Measurements from ENCODE around the gene MYO15B.

MYO15B gene

DNA sequence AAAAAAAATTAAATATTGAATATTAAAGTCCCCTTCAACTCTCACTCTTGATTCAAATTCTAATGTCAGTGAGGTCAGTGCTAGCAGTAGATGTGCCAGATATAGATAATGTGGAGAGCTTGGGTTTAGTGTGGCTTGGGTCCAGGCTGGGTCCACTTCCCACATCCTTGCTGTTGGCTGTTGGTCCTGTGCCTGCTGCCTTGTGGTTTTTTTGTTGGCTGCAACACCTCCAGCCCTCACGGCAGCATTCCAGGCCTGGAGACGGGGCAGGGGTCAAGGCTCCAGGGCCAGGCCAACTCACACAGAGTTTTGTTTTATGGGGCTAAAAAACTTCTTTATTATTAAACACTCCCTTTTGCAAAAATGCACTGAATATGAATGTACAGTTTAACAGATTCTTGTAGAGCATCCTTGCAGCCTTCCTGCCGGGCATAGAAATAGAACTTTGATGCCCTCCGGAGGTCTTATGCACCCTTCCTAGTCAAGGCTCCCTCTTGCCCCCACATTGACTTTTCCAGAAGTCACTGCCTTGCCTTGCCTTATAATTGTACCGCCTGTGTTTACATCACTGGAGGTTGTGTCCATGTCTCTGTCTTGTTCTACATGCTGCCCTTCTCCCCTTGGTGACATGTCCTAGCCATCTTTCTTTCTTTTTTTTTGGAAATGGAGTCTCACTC is 25.5 kb upstream of the MYO15B start:
- H3K4me3 ChIP-seq (ENCODE audit: low read depth, low read length), result no peak overlapping the region
- TF ChIP-seq CTCF (IDR thresholded peaks at IDR 0.05; ENCODE audit: low read depth, low read length), result no peak

GRCh38 chr17:75563063-75563758 is 24.4 kb upstream of the MYO15B start:
- TF ChIP-seq CTCF (IDR thresholded peaks at IDR 0.05; ENCODE audit: low read depth, low read length), result no peak
- no peak overlapping the region for H3K4me3 ChIP-seq (ENCODE audit: low read depth, low read length)

GRCh38 chr17:75564195-75564594 is 23.4 kb upstream of the MYO15B start:
- no peak overlapping the region for H3K4me3 ChIP-seq (ENCODE audit: low read depth, low read length)
- no peak for TF ChIP-seq CTCF (IDR thresholded peaks at IDR 0.05; ENCODE audit: low read depth, low read length)

DNA sequence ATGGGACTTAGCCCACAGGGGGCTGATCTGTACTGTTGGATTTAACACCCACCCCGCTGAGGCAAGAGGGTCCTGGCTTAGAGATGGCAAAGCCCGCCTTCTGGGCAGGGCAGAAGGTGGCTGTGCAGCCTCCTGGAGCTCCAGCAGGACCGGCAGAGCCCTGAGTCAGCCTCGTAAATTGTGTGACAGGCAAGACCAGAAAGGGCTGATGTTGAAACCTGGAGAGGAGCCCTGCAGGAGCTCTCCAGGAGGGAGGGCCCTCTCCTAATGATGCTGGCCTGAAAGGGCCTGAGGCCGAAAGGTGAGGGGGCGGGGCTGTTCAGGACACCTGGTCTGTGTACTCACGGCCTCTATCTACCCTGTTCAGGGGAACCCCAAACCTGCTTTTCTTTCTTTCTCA is 22.5 kb upstream of the MYO15B start:
- no peak overlapping the region for H3K4me3 ChIP-seq (ENCODE audit: low read depth, low read length)
- TF ChIP-seq CTCF (IDR thresholded peaks at IDR 0.05; ENCODE audit: low read depth, low read length), result no peak

DNA sequence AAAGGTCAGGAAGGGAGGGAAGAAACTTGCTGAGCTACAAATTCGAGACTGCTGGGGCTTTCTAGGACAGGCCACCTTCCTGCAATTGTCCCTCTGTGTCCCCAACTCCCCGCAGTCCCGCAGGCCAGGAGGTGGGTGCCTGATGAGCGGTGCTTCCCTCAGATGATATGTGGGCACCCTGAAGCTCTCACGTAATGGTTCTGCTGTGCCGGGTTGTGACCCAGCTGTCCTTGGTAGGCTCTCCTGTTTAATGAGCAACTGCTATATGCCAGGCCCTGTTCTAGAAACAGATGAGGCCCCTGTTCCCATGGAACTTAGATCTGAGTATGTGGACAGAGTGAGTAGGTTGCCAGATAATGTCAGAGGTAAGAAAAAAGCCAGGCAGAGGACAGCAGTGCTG is 22.0 kb upstream of the MYO15B start:
- no peak for TF ChIP-seq CTCF (IDR thresholded peaks at IDR 0.05; ENCODE audit: low read depth, low read length)
- no peak overlapping the region for H3K4me3 ChIP-seq (ENCODE audit: low read depth, low read length)

DNA sequence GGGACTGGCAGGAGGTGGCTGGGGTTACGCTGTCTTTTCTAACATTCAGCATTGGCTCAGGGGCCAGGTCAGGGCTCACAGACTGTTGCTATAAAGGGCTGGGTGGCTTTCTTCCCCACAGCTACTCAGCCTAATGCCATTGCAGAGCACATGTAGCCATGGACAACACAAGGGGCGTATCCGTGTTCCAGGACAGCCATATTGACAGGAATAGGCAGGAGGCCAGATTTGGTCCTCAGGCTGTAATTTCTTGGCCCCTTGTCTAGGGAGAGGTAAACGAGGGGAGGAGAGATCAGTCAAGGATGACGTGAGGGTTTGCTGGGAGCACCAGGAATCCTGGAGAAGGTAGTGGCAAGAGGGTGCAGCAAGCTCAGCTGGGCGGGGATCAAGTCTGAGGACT is 21.2 kb upstream of the MYO15B start:
- TF ChIP-seq CTCF (IDR thresholded peaks at IDR 0.05; ENCODE audit: low read depth, low read length), result no peak
- no peak overlapping the region for H3K4me3 ChIP-seq (ENCODE audit: low read depth, low read length)

- no peak for TF ChIP-seq CTCF (IDR thresholded peaks at IDR 0.05; ENCODE audit: low read depth, low read length)
- no peak overlapping the region for H3K4me3 ChIP-seq (ENCODE audit: low read depth, low read length)
Observed at GRCh38 chr17:75566834-75567233, 20.8 kb upstream of the MYO15B start.

Data from WI38 (cell line).